Immature natural killer cell (primary cell): ENCODE measurements around the gene LRMDA. TPM values are rescaled to one million over a fixed set of nuclear protein-coding genes. Genes with fewer than 3 reads are reported as not detected.
A peak's percentile ranks its signal among the peaks of the same experiment; 100 is the strongest.

Source experiments
- DNase-seq, 3 donors: peaks; one replicate each; pipeline ENCODE4 v3.0.0; 2022; ENCODE audit warnings: mixed read lengths in 1 of 3
- H3K27ac Mint-ChIP-seq, 6 donors: one replicate each; pipeline ENCODE4 v1.8.0; 2020; ENCODE audit warnings: mixed read lengths in 6 of 6, mild to moderate bottlenecking in 5 of 6, inconsistent platforms in 4 of 6, moderate library complexity in 3 of 6
- H3K27me3 Mint-ChIP-seq, 3 donors: one replicate each; pipeline ENCODE4 v1.8.0; 2020 to 2021; ENCODE audit warnings: low read depth in 3 of 3, mild to moderate bottlenecking in 3 of 3, mixed read lengths in 3 of 3, moderate library complexity in 3 of 3, inconsistent platforms in 1 of 3
- H3K36me3 Mint-ChIP-seq, 3 donors: one replicate each; pipeline ENCODE4 v1.8.0; 2020; ENCODE audit warnings: mixed read lengths in 3 of 3, inconsistent platforms in 2 of 3, mild to moderate bottlenecking in 2 of 3
- H3K4me1 Mint-ChIP-seq, 2 donors: one replicate each; pipeline ENCODE4 v1.8.0; 2020; ENCODE audit warnings: inconsistent platforms in 2 of 2, mild to moderate bottlenecking in 2 of 2, mixed read lengths in 2 of 2, moderate library complexity in 1 of 2
- H3K4me3 Mint-ChIP-seq, 5 donors: one replicate each; pipeline ENCODE4 v1.8.0; 2020; ENCODE audit warnings: mild to moderate bottlenecking in 5 of 5, mixed read lengths in 5 of 5, inconsistent platforms in 3 of 5, moderate library complexity in 3 of 5
- H3K9me3 Mint-ChIP-seq, 6 donors: one replicate each; pipeline ENCODE4 v1.8.0; 2020; ENCODE audit warnings: mild to moderate bottlenecking in 6 of 6, mixed read lengths in 6 of 6, inconsistent platforms in 4 of 6, moderate library complexity in 3 of 6
- polyA plus RNA-seq, 3 donors: library from polyadenylated mRNA; unstranded; fragments of 300-500 nt; fragmentation: Illumina TruSeq; gene quantifications; one replicate each; pipeline ENCODE4 v1.2.3, GENCODE V29; 2021

The LRMDA gene
- polyA plus RNA-seq, result 10 to 100 TPM in 1 of 3 donors, 1 to 10 TPM in 2; 1.7 to 14.2 (median 2.3) TPM

DNA sequence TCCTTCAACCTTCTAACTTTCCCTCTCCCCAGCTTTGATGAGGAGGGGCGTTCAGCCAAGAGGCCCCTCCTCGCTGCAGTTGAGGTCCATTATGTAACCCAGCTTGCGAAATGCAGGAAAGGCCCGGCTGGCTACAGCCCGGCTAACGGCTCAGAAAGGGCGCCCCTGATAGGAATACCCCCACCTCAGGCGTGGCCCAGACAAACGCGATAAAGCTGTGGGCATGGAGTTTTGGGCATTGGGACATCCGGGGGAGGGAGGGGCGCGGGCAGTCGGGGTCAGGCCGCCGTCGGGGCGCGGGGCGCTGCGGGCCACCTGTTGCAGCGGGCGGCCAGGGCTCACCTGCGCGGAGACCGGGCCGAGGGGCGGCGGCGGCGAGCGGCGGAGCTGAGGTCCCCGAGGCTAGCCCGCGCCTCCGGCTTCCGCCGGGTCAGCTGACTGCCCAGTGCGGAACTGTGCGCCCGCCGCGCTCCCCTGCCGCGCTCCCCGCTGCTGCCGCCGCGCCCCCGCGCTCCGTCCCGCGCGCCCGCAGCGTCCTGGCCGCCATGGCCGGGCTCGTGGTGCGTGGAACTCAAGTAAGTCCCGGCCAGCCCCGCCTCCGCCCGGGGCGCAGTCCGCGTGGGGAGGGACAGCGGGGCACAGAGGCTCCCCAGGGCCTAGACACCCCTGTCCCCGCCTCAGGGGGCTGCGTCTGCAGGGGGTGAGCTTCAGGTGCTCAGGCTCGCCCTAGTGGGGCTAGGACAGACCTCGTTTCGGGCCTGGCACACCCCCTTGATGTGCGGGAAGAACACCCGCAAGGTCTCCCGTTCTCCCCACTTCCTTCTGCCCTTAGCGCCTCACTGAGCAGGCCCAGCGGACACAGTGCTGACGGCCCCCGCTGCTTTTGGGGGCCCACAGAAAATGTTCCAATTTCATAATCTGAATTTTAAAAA lies at the start of gene LRMDA:
Gene LRMDA (plus strand): TSS at position 445 of the 932 bp plus-strand sequence.
- peak in 2 of 3 donors; percentile 5 to 14 for DNase-seq

DNA sequence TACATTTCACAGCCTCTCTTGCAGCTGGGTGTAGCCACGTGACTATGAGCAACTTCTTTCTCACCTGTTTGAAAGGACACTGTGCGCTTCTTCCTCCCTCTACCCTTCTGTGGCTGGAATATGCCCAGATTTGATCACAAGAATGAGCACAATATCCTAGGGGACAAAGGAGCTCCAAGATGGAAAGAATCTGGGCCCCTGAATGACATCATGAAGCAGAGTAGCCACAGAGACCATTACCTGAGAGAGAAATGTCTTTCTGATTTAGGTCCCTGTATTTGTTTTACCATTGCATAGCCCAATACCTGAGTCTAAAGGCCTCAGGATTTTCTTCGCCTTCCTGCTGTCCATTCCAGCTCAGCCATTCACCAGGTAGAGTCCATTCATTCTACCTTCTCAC lies 45.3 kb upstream of the LRMDA start:
- H3K9me3 Mint-ChIP-seq, result no peaks in the 10 kb centered on the region
- no peak overlapping the region for H3K27ac Mint-ChIP-seq
- H3K27me3 Mint-ChIP-seq, result peaks cover 2 to 10% (median 2%) of the 10 kb centered on the region in 3 donors
- H3K4me3 Mint-ChIP-seq, result no peak overlapping the region
- no peak for DNase-seq
- H3K4me1 Mint-ChIP-seq, result no peaks in the 10 kb centered on the region
- H3K36me3 Mint-ChIP-seq, result no peaks in the 10 kb centered on the region

More for the DNA sequence above, at the start of gene LRMDA:
- Mint-ChIP-seq H3K4me1 (peaks cover 11% of the 10 kb centered on the region in 2 donors), H3K36me3 (no peaks in the 10 kb centered on the region), H3K27ac (peak within 1 kb of the TSS in 2 of 6 donors; percentile 32 to 57), H3K9me3 (no peaks in the 10 kb centered on the region), H3K4me3 (peak within 1 kb of the TSS; percentile 82 to 92 (median 87)), H3K27me3 (peaks cover 6 to 14% (median 7%) of the 10 kb centered on the region in 3 donors)

DNA sequence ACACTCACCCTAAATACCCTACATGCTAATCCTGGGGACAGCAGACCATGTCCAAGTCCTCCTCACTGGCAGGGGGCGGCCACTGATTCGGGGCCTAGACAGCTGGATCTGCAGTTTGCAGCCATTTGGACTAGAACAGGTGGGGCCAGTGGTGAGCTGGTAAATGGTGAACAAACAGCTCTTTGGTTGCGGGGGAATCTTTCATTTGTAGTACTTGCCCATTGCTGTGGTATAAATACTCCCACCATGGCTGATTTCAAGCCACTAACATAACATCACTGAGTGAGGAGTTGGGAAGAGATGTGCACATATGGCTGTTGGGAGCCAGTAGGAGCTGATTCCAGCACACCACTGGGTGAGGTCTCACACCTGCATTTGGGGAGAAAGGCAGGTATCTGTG lies 43.3 kb upstream of the LRMDA start:
- no peak overlapping the region for H3K4me3 Mint-ChIP-seq
- no peaks in the 10 kb centered on the region for H3K9me3 Mint-ChIP-seq
- H3K27me3 Mint-ChIP-seq, result peaks cover 2 to 23% (median 2%) of the 10 kb centered on the region in 3 donors

DNA sequence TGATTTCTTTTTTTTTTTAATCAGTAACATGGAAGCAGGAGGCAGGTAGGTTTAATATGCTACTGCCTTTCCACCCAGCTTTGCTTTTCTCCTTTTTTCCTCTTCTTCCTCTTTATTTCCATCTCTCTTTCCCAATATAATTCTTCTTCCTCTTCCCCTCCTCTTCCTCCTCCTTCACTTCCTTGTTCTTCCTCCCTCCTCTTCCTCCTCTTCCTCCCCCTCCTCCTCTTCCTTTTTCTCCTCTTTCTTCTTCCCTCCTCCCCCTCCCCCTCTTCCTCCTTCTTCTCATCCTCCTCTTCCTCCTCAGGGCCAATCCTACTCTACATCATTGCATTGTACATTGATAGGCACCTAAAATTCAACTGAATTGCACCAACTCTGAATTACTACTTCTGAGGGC lies 41.2 kb upstream of the LRMDA start:
- Mint-ChIP-seq H3K9me3 (no peaks in the 10 kb centered on the region), H3K27ac (no peak overlapping the region), H3K36me3 (peaks cover 0 to 3% (median 0%) of the 10 kb centered on the region in 3 donors), H3K4me3 (no peak overlapping the region), H3K4me1 (peaks cover 0 to 4% of the 10 kb centered on the region in 2 donors), H3K27me3 (peaks cover 8 to 31% (median 13%) of the 10 kb centered on the region in 3 donors)
- DNase-seq, result no peak

More for the DNA sequence above, 43.3 kb upstream of the LRMDA start:
- Mint-ChIP-seq H3K4me1 (no peaks in the 10 kb centered on the region), H3K36me3 (no peaks in the 10 kb centered on the region), H3K27ac (no peak overlapping the region)
- no peak for DNase-seq

DNA sequence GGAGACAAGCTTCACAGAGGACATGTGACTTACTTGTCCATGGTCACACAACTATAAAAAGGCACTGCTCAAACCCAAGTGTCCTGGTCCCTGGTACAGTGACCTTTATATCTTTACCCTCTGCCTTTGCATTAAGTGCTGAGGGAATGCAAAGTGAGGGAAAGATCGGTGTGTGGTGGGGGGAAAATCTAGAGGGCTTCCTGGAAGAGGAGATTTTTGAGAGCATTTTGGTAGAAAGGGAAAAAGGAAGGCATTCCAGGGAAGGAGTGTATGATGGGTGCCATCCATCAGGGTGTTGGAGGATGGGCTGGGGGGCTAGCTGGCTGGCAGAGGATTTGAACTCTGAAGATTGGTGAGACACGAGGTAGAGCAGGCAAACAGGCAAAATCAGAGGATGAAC lies 39.2 kb upstream of the LRMDA start:
- Mint-ChIP-seq H3K4me3 (no peak overlapping the region), H3K36me3 (peaks cover 0 to 3% (median 0%) of the 10 kb centered on the region in 3 donors), H3K9me3 (no peaks in the 10 kb centered on the region), H3K4me1 (peaks cover 0 to 4% of the 10 kb centered on the region in 2 donors), H3K27ac (no peak overlapping the region), H3K27me3 (peaks cover 8 to 29% (median 13%) of the 10 kb centered on the region in 3 donors)
- no peak for DNase-seq

DNA sequence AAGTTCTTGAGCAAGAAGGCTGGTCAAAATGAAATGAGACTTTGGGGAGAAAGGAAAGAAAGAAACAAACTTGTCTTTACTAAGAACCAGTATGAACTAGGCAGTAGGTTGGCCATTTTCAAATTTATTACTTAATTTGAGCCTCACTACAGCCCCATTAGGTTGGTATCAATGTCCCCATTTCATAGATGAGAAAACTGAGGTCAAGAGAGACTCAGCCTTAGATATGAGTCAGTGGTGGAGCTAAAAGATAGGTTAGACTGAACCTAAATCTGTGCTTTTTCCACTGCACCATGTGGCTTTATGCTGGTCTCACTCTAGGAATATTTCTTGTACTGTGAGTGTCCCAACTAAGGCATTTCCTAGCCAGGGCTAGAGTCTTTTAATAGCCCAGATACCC lies 38.7 kb upstream of the LRMDA start:
- no peak for DNase-seq
- Mint-ChIP-seq H3K4me1 (peaks cover 0 to 4% of the 10 kb centered on the region in 2 donors), H3K27me3 (peaks cover 6 to 30% (median 13%) of the 10 kb centered on the region in 3 donors), H3K36me3 (peaks cover 0 to 3% (median 0%) of the 10 kb centered on the region in 3 donors), H3K9me3 (no peaks in the 10 kb centered on the region), H3K27ac (no peak overlapping the region), H3K4me3 (no peak overlapping the region)

DNA sequence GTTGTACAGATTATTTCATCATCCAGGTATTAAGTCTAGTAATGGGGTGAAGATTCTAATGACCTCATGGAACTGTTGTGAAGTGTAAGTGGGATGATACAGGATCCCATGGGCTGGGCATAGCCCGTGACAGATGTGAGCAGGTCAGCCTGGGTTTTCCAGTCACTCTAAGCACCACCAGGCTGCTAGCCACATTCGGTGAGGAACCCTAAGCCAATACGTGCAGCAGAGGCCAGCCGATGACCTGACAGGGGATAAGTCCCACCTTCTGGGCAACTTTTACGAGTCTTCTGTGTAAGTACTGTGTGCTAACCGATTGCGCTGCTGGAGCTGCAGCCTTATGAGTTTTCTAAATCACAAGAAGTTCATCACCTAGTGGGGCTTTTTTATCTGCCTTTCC lies 37.2 kb upstream of the LRMDA start:
- no peaks in the 10 kb centered on the region for H3K9me3 Mint-ChIP-seq
- peaks cover 8 to 31% (median 13%) of the 10 kb centered on the region in 3 donors for H3K27me3 Mint-ChIP-seq
- peak overlapping the region in 1 of 5 donors; percentile 14 for H3K4me3 Mint-ChIP-seq
- peaks cover 0 to 3% (median 0%) of the 10 kb centered on the region in 3 donors for H3K36me3 Mint-ChIP-seq
- H3K4me1 Mint-ChIP-seq, result peaks cover 0 to 4% of the 10 kb centered on the region in 2 donors
- no peak for DNase-seq
- H3K27ac Mint-ChIP-seq, result no peak overlapping the region

DNA sequence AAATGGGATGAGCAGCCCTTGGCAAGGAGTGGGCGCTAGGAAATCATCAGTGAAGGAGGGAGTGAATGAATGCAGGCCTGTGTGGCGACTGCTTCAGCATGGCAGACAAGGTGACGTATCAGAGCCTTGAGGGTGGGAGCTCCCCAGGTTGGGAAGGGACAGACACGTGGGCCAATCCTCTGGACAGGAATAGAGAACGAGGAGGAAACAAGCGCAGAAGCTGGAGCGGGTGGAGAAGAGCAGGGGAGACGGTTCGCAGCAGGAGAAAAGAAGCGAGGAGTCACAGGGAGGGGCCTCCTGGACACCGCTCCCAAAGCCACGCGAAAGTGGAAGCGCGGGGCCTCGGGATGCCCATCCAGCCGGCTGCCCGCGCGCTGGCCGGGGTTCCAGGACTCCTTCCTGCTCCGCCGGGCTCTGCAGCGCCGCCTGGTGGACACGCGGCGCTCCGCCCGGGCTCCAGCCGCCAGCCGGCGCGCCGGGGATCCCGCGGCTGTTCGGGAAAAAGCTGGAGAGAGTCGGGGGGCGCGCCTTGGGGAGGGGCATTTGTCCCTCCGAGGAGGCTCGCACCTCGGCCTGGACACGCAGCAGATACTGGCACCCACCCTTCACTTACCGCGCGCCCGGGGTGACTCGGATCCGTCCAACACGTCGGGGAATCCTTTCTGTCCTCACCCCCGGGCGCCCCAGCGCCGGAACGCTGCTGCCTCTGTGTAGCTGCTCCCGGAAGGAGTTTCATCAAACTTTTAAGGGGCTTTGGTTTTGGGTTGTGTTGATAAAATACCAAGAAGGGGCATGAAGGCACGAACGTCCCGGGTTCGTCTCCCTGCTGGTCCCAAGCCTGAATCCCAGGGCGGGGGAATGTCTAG lies 36.1 kb upstream of the LRMDA start:
- Mint-ChIP-seq H3K36me3 (peaks cover 0 to 3% (median 0%) of the 10 kb centered on the region in 3 donors), H3K27me3 (peaks cover 8 to 33% (median 14%) of the 10 kb centered on the region in 3 donors), H3K4me1 (peaks cover 3 to 7% of the 10 kb centered on the region in 2 donors), H3K27ac (no peak overlapping the region), H3K4me3 (peak overlapping the region in 3 of 5 donors; percentile 22 to 33 (median 28)), H3K9me3 (no peaks in the 10 kb centered on the region)
- DNase-seq, result no peak

DNA sequence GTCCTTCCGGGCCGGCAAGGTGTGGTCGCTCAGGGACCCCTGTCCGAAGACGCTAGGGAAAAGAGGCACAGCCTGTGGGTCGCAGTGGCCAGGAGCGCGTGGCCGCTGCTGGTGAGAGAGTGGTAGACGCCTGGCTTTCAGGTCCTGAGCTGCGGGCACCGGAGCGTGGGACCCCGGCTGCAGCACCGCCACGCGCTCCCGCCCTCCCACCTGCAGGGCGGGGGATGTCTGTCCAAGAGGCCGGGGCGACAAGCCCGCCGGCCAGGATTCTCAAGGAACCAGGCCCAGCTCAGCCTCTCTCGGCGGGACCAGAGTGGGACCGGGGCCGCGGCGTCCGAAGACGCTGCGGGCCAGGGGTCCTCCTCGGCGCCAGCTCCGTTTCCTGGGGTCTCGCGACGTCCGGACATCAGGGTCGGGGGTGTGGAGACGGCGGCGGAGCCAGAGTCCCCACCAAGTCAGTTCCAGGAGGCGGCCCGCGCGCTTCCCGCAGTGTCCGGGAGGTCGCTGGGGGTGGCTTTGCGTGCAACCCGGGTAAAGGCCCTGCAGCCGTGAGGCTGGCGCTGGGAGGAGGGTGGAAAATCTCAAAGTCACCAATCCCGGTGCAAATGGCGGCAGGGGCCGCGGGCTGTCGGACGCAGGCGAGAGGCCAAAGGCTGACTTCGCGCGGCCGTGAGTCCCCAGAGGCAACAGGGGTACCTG lies 35.3 kb upstream of the LRMDA start:
- H3K27ac Mint-ChIP-seq, result no peak overlapping the region
- peaks cover 10 to 14% of the 10 kb centered on the region in 2 donors for H3K4me1 Mint-ChIP-seq
- H3K4me3 Mint-ChIP-seq, result no peak overlapping the region
- DNase-seq, result no peak
- H3K36me3 Mint-ChIP-seq, result peaks cover 0 to 3% (median 0%) of the 10 kb centered on the region in 3 donors
- peaks cover 8 to 30% (median 18%) of the 10 kb centered on the region in 3 donors for H3K27me3 Mint-ChIP-seq
- no peaks in the 10 kb centered on the region for H3K9me3 Mint-ChIP-seq

DNA sequence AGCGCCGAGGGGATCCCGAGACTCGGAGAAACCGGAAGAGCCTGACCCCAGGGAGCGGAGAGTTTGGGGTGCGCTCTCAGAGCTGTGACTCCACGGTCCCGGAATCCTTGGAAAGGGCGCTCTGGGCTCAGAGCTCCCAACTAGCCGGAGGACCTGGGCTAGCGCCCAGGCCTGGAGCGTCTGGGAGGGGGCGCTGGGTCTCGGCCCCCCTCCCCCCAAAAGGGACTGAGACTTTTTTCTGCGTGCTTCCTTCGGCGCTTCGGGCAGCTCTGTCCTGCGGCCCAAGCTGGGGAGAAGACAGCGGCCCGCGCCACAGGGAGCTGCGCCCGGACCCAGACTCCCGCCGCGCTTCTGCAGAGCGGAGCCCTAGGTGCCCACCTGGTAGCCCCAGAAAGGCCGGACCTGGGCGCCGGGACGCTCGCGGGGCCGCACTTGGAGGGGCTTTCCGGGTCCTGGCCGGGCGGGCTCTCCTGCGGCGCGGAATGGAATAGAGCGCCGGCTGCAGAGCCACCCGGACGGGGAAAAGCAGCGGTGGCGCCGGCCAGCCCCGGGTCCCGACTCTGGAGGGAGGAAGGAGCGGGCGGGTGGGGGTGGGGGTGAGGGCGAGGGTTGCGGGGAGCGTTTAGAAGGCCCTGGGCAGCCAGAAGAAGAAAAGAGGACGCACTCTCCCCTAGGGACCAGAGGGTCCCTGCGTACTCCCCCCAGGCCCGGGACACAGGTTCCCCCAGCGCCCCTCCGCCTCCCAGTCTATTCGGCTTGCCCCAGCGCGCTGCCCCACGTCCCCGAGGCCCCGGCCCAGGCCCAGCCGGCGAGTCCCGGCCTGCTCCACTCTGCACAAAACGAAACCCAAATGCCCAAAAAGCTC lies 34.6 kb upstream of the LRMDA start:
- no peak overlapping the region for H3K27ac Mint-ChIP-seq
- H3K9me3 Mint-ChIP-seq, result no peaks in the 10 kb centered on the region
- H3K4me1 Mint-ChIP-seq, result peaks cover 13 to 15% of the 10 kb centered on the region in 2 donors
- no peak overlapping the region for H3K4me3 Mint-ChIP-seq
- DNase-seq, result no peak
- peaks cover 0 to 3% (median 0%) of the 10 kb centered on the region in 3 donors for H3K36me3 Mint-ChIP-seq
- H3K27me3 Mint-ChIP-seq, result peaks cover 9 to 27% (median 19%) of the 10 kb centered on the region in 3 donors

DNA sequence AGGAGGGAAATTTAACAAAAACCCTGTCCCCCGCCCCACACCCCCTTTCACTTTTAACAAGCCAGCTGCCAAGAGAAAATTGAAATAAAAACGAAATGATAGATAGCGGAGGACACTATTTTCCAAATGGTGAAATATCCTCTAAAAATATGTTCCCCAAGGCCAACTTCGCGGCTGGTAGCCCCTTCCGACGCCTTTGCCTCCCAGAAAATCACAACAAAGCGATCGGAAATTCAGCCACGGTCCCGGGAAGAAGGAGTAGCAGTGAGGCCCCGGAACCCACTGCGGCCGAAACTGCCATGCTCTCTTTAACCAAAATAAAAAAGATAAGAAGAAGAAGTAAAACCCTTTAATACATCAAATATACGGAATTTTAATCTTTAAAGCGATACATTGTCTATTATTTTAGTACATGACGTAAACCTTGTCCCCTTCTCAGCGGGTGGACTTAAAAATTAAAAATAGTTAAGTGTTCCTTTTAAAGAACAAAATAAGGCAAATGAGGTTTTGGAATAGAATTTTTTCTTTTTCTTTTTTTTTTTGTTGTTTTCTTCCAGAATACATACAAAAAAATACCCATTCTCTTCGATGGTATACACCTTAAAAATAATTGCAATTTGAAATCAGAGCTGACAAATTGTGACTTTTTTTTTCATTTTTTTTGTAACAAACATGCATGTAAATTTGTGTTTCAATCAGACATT lies 33.8 kb upstream of the LRMDA start:
- Mint-ChIP-seq H3K27me3 (peaks cover 11 to 31% (median 22%) of the 10 kb centered on the region in 3 donors), H3K4me1 (peaks cover 20 to 22% of the 10 kb centered on the region in 2 donors), H3K36me3 (peaks cover 0 to 3% (median 0%) of the 10 kb centered on the region in 3 donors), H3K27ac (no peak overlapping the region), H3K9me3 (no peaks in the 10 kb centered on the region), H3K4me3 (peak overlapping the region in 1 of 5 donors; percentile 42)
- DNase-seq, result no peak

DNA sequence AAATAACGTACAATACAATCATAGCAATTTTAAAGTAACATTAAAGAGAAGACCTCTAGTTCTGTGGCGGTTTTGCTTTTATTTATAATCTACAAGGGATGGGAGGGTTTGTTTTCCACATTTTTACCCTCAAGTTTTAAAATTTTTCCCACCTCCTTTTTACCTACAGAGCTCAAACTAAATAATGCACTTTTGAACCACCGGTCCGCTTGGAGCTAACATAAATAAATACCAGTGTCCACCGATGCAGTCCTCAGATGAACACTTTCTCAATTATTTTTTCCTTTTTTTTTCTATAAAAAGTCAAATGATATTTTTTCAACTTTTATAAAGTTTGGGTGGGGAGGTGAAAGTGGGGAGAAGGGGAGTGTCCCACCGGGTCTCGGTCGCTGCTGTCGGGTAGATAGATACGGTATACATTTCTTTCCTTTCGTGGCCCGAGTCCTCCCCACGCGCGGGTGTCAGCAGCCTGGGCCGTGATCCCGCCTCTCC lies 33.2 kb upstream of the LRMDA start:
- H3K27ac Mint-ChIP-seq, result no peak overlapping the region
- no peaks in the 10 kb centered on the region for H3K9me3 Mint-ChIP-seq
- H3K27me3 Mint-ChIP-seq, result peaks cover 11 to 30% (median 28%) of the 10 kb centered on the region in 3 donors
- H3K36me3 Mint-ChIP-seq, result peaks cover 0 to 3% (median 0%) of the 10 kb centered on the region in 3 donors
- no peak for DNase-seq
- peaks cover 26 to 28% of the 10 kb centered on the region in 2 donors for H3K4me1 Mint-ChIP-seq
- peak overlapping the region in 1 of 5 donors; percentile 42 for H3K4me3 Mint-ChIP-seq
